Progenitor cell of endocrine pancreas (in vitro differentiated cells): Measurements from ENCODE around the gene CAMKK1. TPM values are rescaled to one million over a fixed set of nuclear protein-coding genes. Genes with fewer than 3 reads are reported as not detected.

Source experiments
- DNase-seq: peaks from one replicate; pipeline ENCODE4 v3.0.0; 2021; ENCODE audit warnings: low spot score; ENCODE audit not compliant: unreplicated experiment
- H3K27ac Mint-ChIP-seq: 2 replicates; pipeline ENCODE4 v1.8.0; 2021; ENCODE audit warnings: mild to moderate bottlenecking, moderate library complexity, mixed read lengths
- H3K27me3 Mint-ChIP-seq: 2 replicates; pipeline ENCODE4 v1.8.0; 2021; ENCODE audit warnings: mixed read lengths
- H3K36me3 Mint-ChIP-seq: 2 replicates; pipeline ENCODE4 v1.8.0; 2022; ENCODE audit warnings: mixed read lengths; ENCODE audit not compliant: insufficient read depth
- H3K4me1 Mint-ChIP-seq: 2 replicates; pipeline ENCODE4 v1.8.0; 2021; ENCODE audit warnings: low read depth, mixed read lengths
- H3K4me3 Mint-ChIP-seq: 2 replicates; pipeline ENCODE4 v1.8.0; 2021; ENCODE audit warnings: low read depth, mild to moderate bottlenecking, moderate library complexity, mixed read lengths
- H3K9me3 Mint-ChIP-seq: 2 replicates; pipeline ENCODE4 v1.8.0; 2021; ENCODE audit warnings: low read depth, mixed read lengths
- CTCF ChIP-seq: fragments of 200-600 bp; sonication (generic); IDR thresholded peaks from one replicate; pipeline ENCODE4 v1.5.0; 2021; ENCODE audit warnings: antibody characterized with exemption, mild to moderate bottlenecking; ENCODE audit not compliant: unreplicated experiment
- total RNA-seq: library from RNA; stranded (reverse); gene quantifications from 2 replicates; pipeline ENCODE4 v1.2.1, GENCODE V29; 2021

CAMKK1 gene
- total RNA-seq, 1 donor from 2014 or later: 3.6 TPM

GRCh38 chr17:3815925-3816324 lies 76.9 kb downstream of the CAMKK1 start:
- no peak for DNase-seq
- no peak overlapping the region for H3K27ac Mint-ChIP-seq
- no peak overlapping the region for H3K4me3 Mint-ChIP-seq
- H3K4me1 Mint-ChIP-seq: no peaks in the 10 kb centered on the region
- H3K27me3 Mint-ChIP-seq: no peaks in the 10 kb centered on the region
- peaks cover 29% of the 10 kb centered on the region for H3K36me3 Mint-ChIP-seq
- no peak for TF ChIP-seq CTCF
- H3K9me3 Mint-ChIP-seq: no peaks in the 10 kb centered on the region

GRCh38 chr17:3815122-3815521 lies 77.7 kb downstream of the CAMKK1 start:
- H3K27me3 Mint-ChIP-seq: no peaks in the 10 kb centered on the region
- no peaks in the 10 kb centered on the region for H3K9me3 Mint-ChIP-seq
- H3K27ac Mint-ChIP-seq: no peak overlapping the region
- no peaks in the 10 kb centered on the region for H3K4me1 Mint-ChIP-seq
- no peak for TF ChIP-seq CTCF
- no peak for DNase-seq
- peaks cover 25% of the 10 kb centered on the region for H3K36me3 Mint-ChIP-seq
- no peak overlapping the region for H3K4me3 Mint-ChIP-seq

- no peak overlapping the region for H3K27ac Mint-ChIP-seq
- no peaks in the 10 kb centered on the region for H3K27me3 Mint-ChIP-seq
- no peak for TF ChIP-seq CTCF
- DNase-seq: no peak
- H3K36me3 Mint-ChIP-seq: peaks cover 23% of the 10 kb centered on the region
- no peak overlapping the region for H3K4me3 Mint-ChIP-seq
- H3K4me1 Mint-ChIP-seq: no peaks in the 10 kb centered on the region
- H3K9me3 Mint-ChIP-seq: no peaks in the 10 kb centered on the region
These were observed 78.5 kb downstream of the CAMKK1 start for GRCh38 chr17:3814361-3814760.

- TF ChIP-seq CTCF: no peak
- Mint-ChIP-seq H3K36me3 (peaks cover 24% of the 10 kb centered on the region), H3K4me1 (no peaks in the 10 kb centered on the region), H3K9me3 (no peaks in the 10 kb centered on the region), H3K4me3 (no peak overlapping the region), H3K27ac (peak overlapping the region; percentile 70), H3K27me3 (no peaks in the 10 kb centered on the region)
- DNase-seq: no peak
These were observed 79.7 kb downstream of the CAMKK1 start for GRCh38 chr17:3813171-3813570.

- H3K36me3 Mint-ChIP-seq: peaks cover 24% of the 10 kb centered on the region
- DNase-seq: no peak
- H3K27ac Mint-ChIP-seq: peak overlapping the region; percentile 70
- H3K9me3 Mint-ChIP-seq: no peaks in the 10 kb centered on the region
- no peaks in the 10 kb centered on the region for H3K4me1 Mint-ChIP-seq
- no peaks in the 10 kb centered on the region for H3K27me3 Mint-ChIP-seq
- TF ChIP-seq CTCF: no peak
- H3K4me3 Mint-ChIP-seq: no peak overlapping the region
These were observed 80.1 kb downstream of the CAMKK1 start for GRCh38 chr17:3812771-3813170.

GRCh38 chr17:3812284-3812683 lies 80.6 kb downstream of the CAMKK1 start:
- TF ChIP-seq CTCF: no peak
- Mint-ChIP-seq H3K27me3 (no peaks in the 10 kb centered on the region), H3K4me3 (no peak overlapping the region)

More at GRCh38 chr17:3812284-3812683, 80.6 kb downstream of the CAMKK1 start:
- no peaks in the 10 kb centered on the region for H3K9me3 Mint-ChIP-seq
- DNase-seq: no peak
- H3K36me3 Mint-ChIP-seq: peaks cover 25% of the 10 kb centered on the region
- no peaks in the 10 kb centered on the region for H3K4me1 Mint-ChIP-seq
- no peak overlapping the region for H3K27ac Mint-ChIP-seq
